NT2/D1 (cell line): Measurements from ENCODE around the gene NPPB.

ENCODE experiments used
- SUZ12 ChIP-seq: IDR thresholded peaks from 2 replicates; pipeline ENCODE4 v1.6.1; 2011; ENCODE audit not compliant: insufficient read length, insufficient read depth; ENCODE audit errors: extremely low read depth
- YY1 ChIP-seq: IDR thresholded peaks from 2 replicates; pipeline ENCODE4 v1.6.1; 2011; ENCODE audit not compliant: insufficient read length, insufficient read depth
- ZNF274 ChIP-seq: IDR thresholded peaks from 2 replicates; pipeline ENCODE4 v1.6.1; 2011; ENCODE audit warnings: mild to moderate bottlenecking, low read depth, low read length

GRCh38 chr1:11835441-11836225, 23.1 kb downstream of the NPPB start:
- TF ChIP-seq YY1 (no peak), SUZ12 (no peak), ZNF274 (no peak)
